ENCODE data around the gene CDK19. TPM values are rescaled to one million over a fixed set of nuclear protein-coding genes. Genes with fewer than 3 reads are reported as not detected.

Gene CDK19
- total and polyA plus RNA-seq, 2 of the 13 experiments (the other 11 are each of a cell fraction or from before 2014, with no cell fraction given), result 13.4 to 27.0 TPM

- no peak for TF ChIP-seq MXD1 (CRISPR knock-in tag; IDR thresholded peaks at IDR 0.05)
- TF ChIP-seq PRPF4 (IDR thresholded peaks at IDR 0.05; ENCODE audit: low read depth, low read length, poor library complexity, severe bottlenecking), result no peak
These were observed 247.1 kb downstream of the CDK19 start (continued) for GRCh38 chr6:110567957-110568696.

- Histone ChIP-seq H3K27me3 (ENCODE audit: control insufficient read depth in 1 of 2, insufficient read depth in 2 of 2, low read length in 2 of 2) (no peaks in the 10 kb centered on the region), H3K9ac (ENCODE audit: insufficient read depth, low read depth, low read length) (peak overlapping the region; percentile 73), H3K4me2 (ENCODE audit: low read depth, low read length) (peak overlapping the region; percentile 92), H3K4me1 (ENCODE audit: insufficient read depth, low read length) (peaks cover 94% of the 10 kb centered on the region), H2AFZ (ENCODE audit: low read length) (no peak overlapping the region), H3K9me3 (ENCODE audit: low read length) (0 out of 2 replicates have a peak, but pooled peaks cover 4% of the 10 kb centered on the region), H3K4me3 (replicated peaks in 1 of 3; ENCODE audit: insufficient read depth in 1 of 3, low read depth in 2 of 3, low read length in 3 of 3) (peak overlapping the region; percentile 14 to 53 (median 20)), H4K20me1 (ENCODE audit: insufficient read depth, low read length) (no peaks in the 10 kb centered on the region), H3K27ac (ENCODE audit: extremely low read length, insufficient read depth, low read length) (peak overlapping the region; percentile 94), H3K79me2 (ENCODE audit: insufficient read depth, low read length) (no peaks in the 10 kb centered on the region), H3K36me3 (replicated peaks in 1 of 2; ENCODE audit: control insufficient read depth in 1 of 2, insufficient read depth in 2 of 2, low read length in 2 of 2) (no peaks in the 10 kb centered on the region)
- peak; percentile 86 for ATAC-seq
- POLR2A ChIA-PET, result interaction anchor here (1.1 to 3.0 kb wide), 5 partner anchors 11 to 392 kb away, joined by 3 to 40 read pairs (median 5); partner anchors contain the start of genes AMD1, CDK19 and GTF3C6
- DNase-seq (ENCODE audit: low spot score), result peak; percentile 93
- in situ Hi-C loops (cut with HindIII; ENCODE audit: extremely low pct_ligation_motif_present, low pct_unique_long_range_greater_than_20kb), result no loop called here
- intact Hi-C loops (cut with micrococcal nuclease; ENCODE audit: unreplicated experiment), result loop anchor here (1.0 to 10.0 kb wide), 2 partner anchors 8 to 88 kb away; no protein-coding TSS in a partner anchor
- CTCF ChIA-PET (ENCODE audit: low intra/inter-chr PET ratio, low total read pairs), result no interaction called here
- 2% methylated on average over 6 of the region's 7 CpGs for WGBS (ENCODE audit: low lambda C conversion rate)
- peak; percentile 54 for FAIRE-seq
- BruUV-seq (replicated peaks), result TSS peak; percentile 95
- TF ChIP-seq ZFP82 (CRISPR knock-in tag; IDR thresholded peaks at IDR 0.05; ENCODE audit: borderline replicate concordance), result no peak
- peak; percentile 58; the same call in 1 of the 2 replicates for TF ChIP-seq ZMYM2 (CRISPR knock-in tag; IDR thresholded peaks at IDR 0.05)
- TF ChIP-seq POGK (CRISPR knock-in tag; conservative IDR thresholded peaks at IDR 0.05), result no peak
- no peak for TF ChIP-seq PREB (CRISPR knock-in tag; IDR thresholded peaks at IDR 0.05)
- no peak for TF ChIP-seq ZNF501 (CRISPR knock-in tag; IDR thresholded peaks at IDR 0.05)
- no peak for TF ChIP-seq MTF1 (CRISPR knock-in tag; IDR thresholded peaks at IDR 0.05)
- no peak for TF ChIP-seq U2AF2 (IDR thresholded peaks at IDR 0.05; ENCODE audit: low read depth, low read length)
- TF ChIP-seq TRIM24 (CRISPR knock-in tag; IDR thresholded peaks at IDR 0.05), result no peak
- no peak for TF ChIP-seq ZNF775 (CRISPR knock-in tag; IDR thresholded peaks at IDR 0.05; ENCODE audit: borderline replicate concordance)
- TF ChIP-seq ZNF12 (CRISPR knock-in tag; IDR thresholded peaks at IDR 0.05), result no peak
- no peak for TF ChIP-seq ZNF737 (CRISPR knock-in tag; IDR thresholded peaks at IDR 0.05; ENCODE audit: borderline replicate concordance)
- peak; percentile 89 for TF ChIP-seq MED8 (CRISPR knock-in tag; IDR thresholded peaks at IDR 0.05; ENCODE audit: insufficient replicate concordance)
- no peak for TF ChIP-seq SAFB2 (CRISPR knock-in tag; IDR thresholded peaks at IDR 0.05; ENCODE audit: borderline replicate concordance, low read depth)
- no peak for TF ChIP-seq SMC3 (IDR thresholded peaks at IDR 0.05; ENCODE audit: low read length)
These were observed 248.7 kb downstream of the CDK19 start for GRCh38 chr6:110566346-110567125.

All from HepG2 (cell line).